A673 (cell line): ENCODE data around the gene KCTD16. TPM values are rescaled to one million over a fixed set of nuclear protein-coding genes. Genes with fewer than 3 reads are reported as not detected.

Experiments
- BruUV-seq: library from RNA; stranded (reverse); fragments of 400-500 nt; replicated peaks from 2 replicates; lab custom pipeline; 2021; lab: Mats Ljungman, UMichigan
- CTCF ChIA-PET: fragments of 300-600 bp; sonication (Branson Sonifier 250); formaldehyde crosslinking; loops from one replicate; lab custom pipeline; 2022; ENCODE audit warnings: antibody characterized with exemption; lab: Charles Lee
- POLR2A ChIA-PET: fragments of 300-600 bp; sonication (Branson Sonifier 250); formaldehyde crosslinking; loops from one replicate; lab custom pipeline; 2022; ENCODE audit warnings: antibody characterized with exemption; ENCODE audit not compliant: low non-redundant PET; lab: Charles Lee
- DNase-seq: peaks from one replicate; pipeline ENCODE4 v3.0.0-alpha.2; 2015; ENCODE audit warnings: low spot score
- H3K27ac ChIP-seq: fragments of 200-600 bp; sonication (generic); 2 replicates; pipeline ENCODE4 v1.5.1; 2016; ENCODE audit warnings: mixed run types, low read depth, mild to moderate bottlenecking, mixed read lengths, antibody characterized with exemption, low read length; ENCODE audit not compliant: poor library complexity, severe bottlenecking
- H3K27me3 ChIP-seq: fragments of 200-600 bp; sonication (generic); replicated peaks from 2 replicates; pipeline ENCODE4 v1.6.1; 2017; ENCODE audit warnings: mixed run types, low read depth, mild to moderate bottlenecking, mixed read lengths, antibody characterized with exemption, low read length; ENCODE audit not compliant: insufficient read depth, poor library complexity
- H3K36me3 ChIP-seq: fragments of 200-600 bp; sonication (generic); 2 replicates; pipeline ENCODE4 v1.6.1; 2016; ENCODE audit warnings: mixed run types, mild to moderate bottlenecking, mixed read lengths, antibody characterized with exemption, low read length; ENCODE audit not compliant: insufficient read depth, poor library complexity, severe bottlenecking
- H3K4me1 ChIP-seq: fragments of 200-600 bp; sonication (generic); 2 replicates; pipeline ENCODE4 v1.6.1; 2017; ENCODE audit warnings: mixed run types, mild to moderate bottlenecking, mixed read lengths, antibody characterized with exemption, low read length; ENCODE audit not compliant: insufficient read depth, poor library complexity, severe bottlenecking
- H3K4me3 ChIP-seq: fragments of 200-600 bp; sonication (generic); 2 replicates; pipeline ENCODE4 v1.5.1; 2016; ENCODE audit warnings: low read depth, mixed run types, mild to moderate bottlenecking, mixed read lengths, low read length; ENCODE audit not compliant: poor library complexity, severe bottlenecking
- H3K9me3 ChIP-seq: fragments of 200-600 bp; sonication (generic); 2 replicates; pipeline ENCODE4 v1.6.1; 2016; ENCODE audit warnings: mixed run types, low read depth, mild to moderate bottlenecking, mixed read lengths, antibody characterized with exemption, low read length; ENCODE audit not compliant: poor library complexity, severe bottlenecking
- EZH2 ChIP-seq: fragments of 200-600 bp; sonication (generic); IDR thresholded peaks from 2 replicates; pipeline ENCODE4 v1.6.1; 2017; ENCODE audit warnings: borderline replicate concordance, low read depth, mild to moderate bottlenecking, mixed read lengths, antibody characterized with exemption, low read length; ENCODE audit not compliant: poor library complexity, severe bottlenecking
- intact Hi-C: fragments of 100-400 bp; cut with micrococcal nuclease; formaldehyde crosslinking; loops from one replicate; pipeline ENCODE4 v1.10.0; 2022; ENCODE audit not compliant: unreplicated experiment
- total RNA-seq: library from RNA; stranded (reverse); gene quantifications from 2 replicates; pipeline ENCODE4 v1.2.3, GENCODE V29; 2021
- TF ChIP-seq, protein P1 (sequence below): fragments of 300-800, 200-600 bp; sonication (generic); conservative IDR thresholded peaks from 2 replicates; pipeline ENCODE4 v1.5.1; 2017; ENCODE audit warnings: low read depth, mild to moderate bottlenecking, antibody characterized with exemption, low read length, moderate library complexity, mixed read lengths

Gene KCTD16
- total RNA-seq, 1 experiment from 2014 or later: 1.1 TPM

DNA sequence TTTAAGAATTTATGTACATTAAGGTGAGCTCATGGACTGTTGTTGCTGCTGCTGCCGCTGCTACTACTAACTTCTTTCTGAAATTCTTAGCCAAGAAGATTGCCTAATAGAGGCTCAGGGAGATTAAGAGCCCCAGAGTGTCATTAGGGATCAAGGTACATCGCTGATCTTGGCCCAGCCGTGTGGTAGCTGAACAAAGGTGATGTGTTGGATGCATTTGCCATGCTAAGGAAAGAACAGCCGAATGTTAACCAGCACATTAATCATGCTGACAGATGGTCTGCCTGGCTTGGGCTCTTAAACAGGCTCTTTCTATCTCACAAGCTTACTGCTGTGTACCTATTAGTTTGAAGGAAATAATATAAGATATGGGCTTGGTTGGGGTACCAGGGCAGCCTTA lies 137.1 kb downstream of the KCTD16 start:
- ChIA-PET POLR2A (no interaction called here), CTCF (no interaction called here)
- TF ChIP-seq, protein P1, sequence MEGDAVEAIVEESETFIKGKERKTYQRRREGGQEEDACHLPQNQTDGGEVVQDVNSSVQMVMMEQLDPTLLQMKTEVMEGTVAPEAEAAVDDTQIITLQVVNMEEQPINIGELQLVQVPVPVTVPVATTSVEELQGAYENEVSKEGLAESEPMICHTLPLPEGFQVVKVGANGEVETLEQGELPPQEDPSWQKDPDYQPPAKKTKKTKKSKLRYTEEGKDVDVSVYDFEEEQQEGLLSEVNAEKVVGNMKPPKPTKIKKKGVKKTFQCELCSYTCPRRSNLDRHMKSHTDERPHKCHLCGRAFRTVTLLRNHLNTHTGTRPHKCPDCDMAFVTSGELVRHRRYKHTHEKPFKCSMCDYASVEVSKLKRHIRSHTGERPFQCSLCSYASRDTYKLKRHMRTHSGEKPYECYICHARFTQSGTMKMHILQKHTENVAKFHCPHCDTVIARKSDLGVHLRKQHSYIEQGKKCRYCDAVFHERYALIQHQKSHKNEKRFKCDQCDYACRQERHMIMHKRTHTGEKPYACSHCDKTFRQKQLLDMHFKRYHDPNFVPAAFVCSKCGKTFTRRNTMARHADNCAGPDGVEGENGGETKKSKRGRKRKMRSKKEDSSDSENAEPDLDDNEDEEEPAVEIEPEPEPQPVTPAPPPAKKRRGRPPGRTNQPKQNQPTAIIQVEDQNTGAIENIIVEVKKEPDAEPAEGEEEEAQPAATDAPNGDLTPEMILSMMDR: no peak
- no peak for TF ChIP-seq EZH2
- no peaks in the 10 kb centered on the region for H3K9me3 ChIP-seq
- no peak overlapping the region for H3K4me3 ChIP-seq
- no peaks in the 10 kb centered on the region for H3K36me3 ChIP-seq
- intact Hi-C loops: no loop called here
- no peaks in the 10 kb centered on the region for H3K4me1 ChIP-seq
- no peak for DNase-seq
- H3K27me3 ChIP-seq: no peaks in the 10 kb centered on the region
- BruUV-seq: no TSS peak
- H3K27ac ChIP-seq: no peak overlapping the region

DNA sequence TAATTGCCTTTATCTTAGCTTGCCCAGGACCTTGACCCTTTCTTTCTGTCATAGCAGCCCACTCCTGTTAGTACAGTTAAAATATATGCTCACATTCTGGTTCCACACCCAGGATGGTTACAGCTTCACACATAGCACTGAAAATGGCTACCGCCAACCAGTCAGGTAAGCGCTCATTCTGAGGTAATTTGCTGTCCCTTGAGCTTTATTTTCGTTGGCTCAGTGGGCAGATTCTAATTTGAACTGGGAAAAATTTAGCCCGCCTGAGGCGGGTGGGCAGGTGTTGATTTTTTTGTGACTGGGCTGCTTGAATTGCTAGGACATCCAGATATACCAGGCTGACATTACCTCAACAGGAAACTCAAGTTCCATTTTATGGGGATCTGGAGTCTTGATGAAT lies 137.5 kb downstream of the KCTD16 start:
- Histone ChIP-seq H3K27me3 (no peaks in the 10 kb centered on the region), H3K4me1 (no peaks in the 10 kb centered on the region), H3K36me3 (no peaks in the 10 kb centered on the region), H3K9me3 (no peaks in the 10 kb centered on the region), H3K27ac (no peak overlapping the region), H3K4me3 (no peak overlapping the region)
- no TSS peak for BruUV-seq
- POLR2A ChIA-PET: no interaction called here
- CTCF ChIA-PET: no interaction called here
- no peak for DNase-seq
- TF ChIP-seq EZH2: no peak
- TF ChIP-seq, protein P1: no peak
- intact Hi-C loops: no loop called here

DNA sequence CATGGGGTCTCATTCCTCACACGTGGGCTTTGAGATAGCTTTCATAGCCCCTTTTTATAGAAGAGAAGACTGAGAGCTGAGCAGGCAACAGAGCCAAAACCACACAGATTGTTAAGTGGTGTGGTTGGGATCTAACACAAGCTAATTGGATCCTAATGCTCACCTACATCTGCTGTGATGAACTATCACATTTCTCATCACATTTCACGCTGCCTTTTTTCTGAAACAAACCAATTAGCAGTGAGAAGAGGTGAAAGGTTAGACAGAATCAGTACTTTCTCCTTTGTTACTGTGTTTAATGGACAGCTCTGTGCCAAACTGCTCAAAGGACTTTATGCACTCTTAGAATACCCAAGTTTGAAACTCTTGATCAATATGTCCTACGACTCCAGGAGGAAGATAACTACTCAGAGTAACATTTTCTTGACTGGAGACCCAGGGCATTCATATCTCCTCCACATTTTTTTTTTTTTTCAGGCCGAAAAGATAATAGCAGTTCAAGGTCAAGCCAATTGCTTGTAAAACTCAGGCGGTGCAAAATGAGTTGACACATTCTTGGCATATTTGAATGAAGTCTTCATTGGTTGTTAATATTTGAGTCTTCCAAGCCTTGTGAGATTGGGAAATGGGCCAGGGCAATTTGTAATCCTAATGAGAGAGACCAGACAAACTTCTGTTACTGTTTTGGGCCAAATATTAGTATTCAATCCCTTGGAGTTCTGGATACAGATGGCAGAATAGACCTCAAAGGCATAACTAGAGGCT lies 138.4 kb downstream of the KCTD16 start:
- intact Hi-C loops: no loop called here
- no peak overlapping the region for H3K27ac ChIP-seq
- no peaks in the 10 kb centered on the region for H3K9me3 ChIP-seq
- CTCF ChIA-PET: no interaction called here
- DNase-seq: no peak
- no peak overlapping the region for H3K4me3 ChIP-seq
- H3K27me3 ChIP-seq: no peaks in the 10 kb centered on the region
- BruUV-seq: no TSS peak
- TF ChIP-seq, protein P1: no peak
- TF ChIP-seq EZH2: no peak
- POLR2A ChIA-PET: no interaction called here
- H3K4me1 ChIP-seq: no peaks in the 10 kb centered on the region
- H3K36me3 ChIP-seq: no peaks in the 10 kb centered on the region
